Tibial artery (tissue), 4 donors: Measurements from ENCODE around the gene RIPOR3.
A peak's percentile ranks its signal among the peaks of the same experiment; 100 is the strongest.

Experiments used
- DNase-seq, 2 donors: peaks; one replicate each; pipeline ENCODE4 v3.0.0-alpha.2; 2019
- H3K27ac ChIP-seq, 2 donors: fragments of 200-600 bp; sonication (generic) in 1 of 2; 1 replicate in 1 of 2; 2 replicates in 1 of 2; pipeline ENCODE4 v1.5.1; 2018 to 2019; ENCODE audit warnings: mild to moderate bottlenecking in 1 of 2
- H3K27me3 ChIP-seq, 2 donors: fragments of 200-600 bp; sonication (generic) in 1 of 2; one replicate each; pipeline versions ENCODE4 v1.5.1 to v1.6.0; 2016 to 2019
- H3K36me3 ChIP-seq, 3 donors: fragments of 200-600 bp; sonication (generic) in 2 of 3; one replicate each; pipeline ENCODE4 v1.5.1; 2016 to 2019; ENCODE audit warnings: mild to moderate bottlenecking in 2 of 3
- H3K4me1 ChIP-seq, 4 donors: fragments of 200-600 bp; sonication (generic) in 2 of 4; 1 replicate in 3 of 4; 2 replicates in 1 of 4; pipeline ENCODE4 v1.5.1; 2016 to 2019
- H3K4me3 ChIP-seq, 2 donors: fragments of 200-600 bp; sonication (generic) in 1 of 2; 1 replicate in 1 of 2; 2 replicates in 1 of 2; pipeline ENCODE4 v1.5.1; 2018 to 2019; ENCODE audit warnings: mild to moderate bottlenecking in 2 of 2
- H3K9me3 ChIP-seq, 3 donors: fragments of 200-600 bp; sonication (generic) in 1 of 3; one replicate each; pipeline ENCODE4 v1.5.1; 2016 to 2019
- CTCF ChIP-seq, 2 experiments: fragments of 200-600 bp in 1 of 2; fragments of 450-650 bp in 1 of 2; IDR thresholded peaks; one replicate each; pipeline ENCODE4 v1.5.1; 2017 to 2019; ENCODE audit warnings: antibody characterized with exemption in 2 of 2, mild to moderate bottlenecking in 1 of 2, moderate library complexity in 1 of 2
- intact Hi-C: fragments of 100-400 bp; cut with DNase I; formaldehyde crosslinking; loops from one replicate; pipeline ENCODE4 v1.15.0; 2023; ENCODE audit warnings: low total_unique reads

Gene RIPOR3

DNA sequence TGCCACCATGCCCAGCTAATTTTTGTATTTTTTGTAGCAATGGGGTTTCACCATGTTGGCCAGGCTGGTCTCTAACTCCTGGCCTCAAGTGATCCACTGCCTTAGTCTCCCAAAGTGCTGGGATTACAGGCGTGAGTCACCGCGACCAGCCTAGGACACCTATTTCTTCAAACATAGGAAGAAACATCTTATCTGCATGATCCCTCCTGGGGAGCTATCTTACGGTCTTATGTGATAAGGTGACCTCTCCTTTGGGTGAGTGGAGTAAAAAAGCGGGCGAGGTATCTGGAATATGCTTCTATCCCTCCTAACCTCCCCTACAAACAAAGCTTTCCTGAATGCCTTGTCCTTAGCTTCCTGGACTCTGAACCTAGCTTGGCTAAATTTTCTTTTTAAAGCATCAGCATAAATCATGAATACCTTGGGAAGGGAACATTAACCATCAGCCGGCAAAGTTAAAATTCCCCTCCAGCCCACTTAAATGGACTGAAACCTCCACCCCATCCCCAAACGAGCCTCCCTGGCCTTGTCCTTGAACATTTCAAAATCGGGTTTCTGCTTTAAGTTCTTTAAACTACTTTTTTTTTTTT is 24.5 kb downstream of the RIPOR3 start:
- Histone ChIP-seq H3K27ac (no peak overlapping the region), H3K36me3 (no peaks in the 10 kb centered on the region), H3K4me3 (no peak overlapping the region), H3K9me3 (no peaks in the 10 kb centered on the region), H3K4me1 (peaks cover 0 to 5% (median 2%) of the 10 kb centered on the region in 4 donors), H3K27me3 (no peaks in the 10 kb centered on the region)
- DNase-seq, result no peak
- intact Hi-C loops, result no loop called here
- TF ChIP-seq CTCF (IDR thresholded peaks at IDR 0.05), result no peak

GRCh38 chr20:50664254-50664653 is 27.1 kb downstream of the RIPOR3 start:
- intact Hi-C loops, result no loop called here

DNA sequence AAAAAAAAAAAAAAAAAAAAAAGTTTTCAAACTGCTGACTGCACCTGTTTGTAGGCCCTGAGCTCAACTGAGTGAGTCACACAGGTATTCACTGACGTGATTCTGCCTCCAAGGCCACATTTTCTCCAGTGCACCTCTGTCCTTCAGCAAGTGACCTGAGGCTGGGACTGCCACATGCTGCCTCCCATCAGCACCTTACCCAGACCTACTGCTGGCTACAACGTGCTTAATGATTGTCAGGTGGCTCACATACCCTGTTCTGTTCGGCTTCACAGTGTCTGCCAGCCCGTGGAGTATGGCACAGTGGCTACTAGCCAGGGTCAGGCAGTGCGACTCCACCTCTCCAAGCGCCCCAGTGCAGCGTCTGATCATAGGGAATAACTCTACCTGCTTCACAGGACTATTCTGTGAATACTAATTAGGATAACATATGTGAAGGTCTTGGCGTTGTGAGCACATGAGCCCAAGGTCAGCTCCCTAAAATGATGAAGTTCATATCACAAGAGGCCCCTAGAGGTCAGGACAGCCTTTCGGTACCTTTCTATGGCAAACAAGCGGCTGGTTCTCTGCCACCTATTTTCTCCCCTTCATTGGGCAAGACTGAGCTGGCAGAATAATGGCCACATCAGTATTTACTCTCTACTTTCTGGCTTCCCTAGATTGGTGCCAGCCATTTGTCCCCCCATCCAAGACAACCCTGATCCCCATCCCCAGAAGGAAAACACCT is 28.1 kb downstream of the RIPOR3 start:
- H3K9me3 ChIP-seq, result no peaks in the 10 kb centered on the region
- intact Hi-C loops, result no loop called here
- H3K27ac ChIP-seq, result no peak overlapping the region
- H3K36me3 ChIP-seq, result no peaks in the 10 kb centered on the region
- DNase-seq, result no peak
- no peak overlapping the region for H3K4me3 ChIP-seq
- no peaks in the 10 kb centered on the region for H3K27me3 ChIP-seq
- TF ChIP-seq CTCF (IDR thresholded peaks at IDR 0.05), result no peak
- peaks cover 0 to 39% (median 15%) of the 10 kb centered on the region in 4 donors for H3K4me1 ChIP-seq

More at GRCh38 chr20:50664254-50664653, 27.1 kb downstream of the RIPOR3 start:
- no peaks in the 10 kb centered on the region for H3K9me3 ChIP-seq
- H3K4me1 ChIP-seq, result peaks cover 0 to 29% (median 10%) of the 10 kb centered on the region in 4 donors
- TF ChIP-seq CTCF (IDR thresholded peaks at IDR 0.05), result no peak
- no peak overlapping the region for H3K27ac ChIP-seq
- no peak for DNase-seq
- H3K36me3 ChIP-seq, result no peaks in the 10 kb centered on the region
- H3K4me3 ChIP-seq, result no peak overlapping the region
- H3K27me3 ChIP-seq, result no peaks in the 10 kb centered on the region

- no peaks in the 10 kb centered on the region for H3K9me3 ChIP-seq
- intact Hi-C loops, result no loop called here
- no peak overlapping the region for H3K4me3 ChIP-seq
- H3K36me3 ChIP-seq, result no peaks in the 10 kb centered on the region
- H3K27me3 ChIP-seq, result peaks cover 0 to 5% of the 10 kb centered on the region in 2 donors
- peaks cover 0 to 51% (median 19%) of the 10 kb centered on the region in 4 donors for H3K4me1 ChIP-seq
- DNase-seq, result no peak
- TF ChIP-seq CTCF (IDR thresholded peaks at IDR 0.05), result no peak
- peak overlapping the region in 1 of 2 donors; percentile 48 for H3K27ac ChIP-seq
These were observed 31.2 kb downstream of the RIPOR3 start for GRCh38 chr20:50659975-50660670.

- no peak for TF ChIP-seq CTCF (IDR thresholded peaks at IDR 0.05)
- peaks cover 0 to 5% of the 10 kb centered on the region in 2 donors for H3K27me3 ChIP-seq
- peaks cover 0 to 58% (median 19%) of the 10 kb centered on the region in 4 donors for H3K4me1 ChIP-seq
- H3K27ac ChIP-seq, result no peak overlapping the region
- no peak for DNase-seq
- H3K9me3 ChIP-seq, result no peaks in the 10 kb centered on the region
- intact Hi-C loops, result no loop called here
- H3K36me3 ChIP-seq, result no peaks in the 10 kb centered on the region
- no peak overlapping the region for H3K4me3 ChIP-seq
These were observed 32.5 kb downstream of the RIPOR3 start for GRCh38 chr20:50658804-50659380.
